GM20000 (cell line): ENCODE measurements around the gene TMEM163.
"Not testable (repeated sequence)": the region's sequence is repeated elsewhere in the genome, so short reads cannot be mapped to it uniquely, and the experiment has no call there.

Source experiments
- DNase-seq: peaks from one replicate; pipeline ENCODE4 v3.0.0; 2012; ENCODE audit warnings: low spot score
- TF ChIP-seq, protein P1 (sequence below): IDR thresholded peaks from 2 replicates; pipeline ENCODE4 v1.5.1; 2012; ENCODE audit warnings: mild to moderate bottlenecking, control low read depth; ENCODE audit errors: extremely low read depth, missing control alignments

TMEM163 gene

DNA sequence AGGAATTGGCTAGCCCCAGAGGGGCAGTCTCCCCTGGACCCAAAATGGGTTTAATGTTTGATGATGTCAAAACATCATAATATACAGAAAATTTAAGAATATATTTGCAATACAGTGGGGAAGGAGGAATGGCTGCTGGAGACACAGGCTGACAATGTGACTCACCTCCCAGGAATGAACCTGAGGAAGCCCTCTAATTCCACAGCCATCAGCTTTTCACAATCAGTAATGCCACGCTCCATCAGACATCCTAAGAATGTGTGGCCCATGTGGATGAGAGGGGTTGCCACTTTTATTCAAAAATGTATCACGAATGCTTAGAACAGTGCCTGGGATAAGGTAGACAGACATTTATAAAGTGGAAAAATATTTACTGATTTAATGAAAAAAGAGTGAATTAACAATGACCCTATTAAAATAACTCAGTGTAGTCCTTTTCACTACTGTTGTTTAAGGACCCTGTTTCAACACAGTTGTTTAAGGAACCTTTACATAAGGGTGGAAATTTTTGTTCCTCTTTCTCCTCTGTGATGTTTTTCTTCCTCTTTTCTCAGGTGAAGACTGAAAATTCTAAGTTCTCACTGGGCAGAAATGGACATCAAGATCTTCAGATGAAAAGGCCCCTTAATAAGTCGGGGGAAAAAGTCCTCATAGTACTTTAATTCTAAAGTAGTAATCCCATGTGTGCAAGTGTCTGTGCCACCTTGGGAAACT, 17.5 kb upstream of the TMEM163 start:
- TF ChIP-seq, protein P1, sequence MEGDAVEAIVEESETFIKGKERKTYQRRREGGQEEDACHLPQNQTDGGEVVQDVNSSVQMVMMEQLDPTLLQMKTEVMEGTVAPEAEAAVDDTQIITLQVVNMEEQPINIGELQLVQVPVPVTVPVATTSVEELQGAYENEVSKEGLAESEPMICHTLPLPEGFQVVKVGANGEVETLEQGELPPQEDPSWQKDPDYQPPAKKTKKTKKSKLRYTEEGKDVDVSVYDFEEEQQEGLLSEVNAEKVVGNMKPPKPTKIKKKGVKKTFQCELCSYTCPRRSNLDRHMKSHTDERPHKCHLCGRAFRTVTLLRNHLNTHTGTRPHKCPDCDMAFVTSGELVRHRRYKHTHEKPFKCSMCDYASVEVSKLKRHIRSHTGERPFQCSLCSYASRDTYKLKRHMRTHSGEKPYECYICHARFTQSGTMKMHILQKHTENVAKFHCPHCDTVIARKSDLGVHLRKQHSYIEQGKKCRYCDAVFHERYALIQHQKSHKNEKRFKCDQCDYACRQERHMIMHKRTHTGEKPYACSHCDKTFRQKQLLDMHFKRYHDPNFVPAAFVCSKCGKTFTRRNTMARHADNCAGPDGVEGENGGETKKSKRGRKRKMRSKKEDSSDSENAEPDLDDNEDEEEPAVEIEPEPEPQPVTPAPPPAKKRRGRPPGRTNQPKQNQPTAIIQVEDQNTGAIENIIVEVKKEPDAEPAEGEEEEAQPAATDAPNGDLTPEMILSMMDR, result no peak
- no peak for DNase-seq

DNA sequence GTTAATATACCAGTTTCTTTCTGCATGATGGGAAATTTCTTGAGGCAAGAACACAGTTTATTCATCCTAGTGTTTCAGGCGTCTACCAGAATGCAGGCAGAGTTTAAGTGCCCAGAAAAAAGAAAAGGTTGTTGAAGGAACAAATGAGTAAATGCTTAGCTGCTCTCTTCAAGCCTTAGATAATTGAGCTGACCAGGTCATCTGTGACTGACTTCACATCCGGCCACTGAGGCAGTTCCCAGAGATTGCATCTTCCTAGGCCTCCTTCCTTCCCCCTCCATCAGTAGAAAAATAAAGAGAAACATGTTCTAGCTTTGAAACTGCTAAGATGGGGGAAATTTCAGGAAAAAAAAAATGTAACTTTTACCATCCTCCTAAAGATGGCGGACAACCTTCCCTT, 9.4 kb upstream of the TMEM163 start:
- no peak for DNase-seq
- TF ChIP-seq, protein P1, result no peak

DNA sequence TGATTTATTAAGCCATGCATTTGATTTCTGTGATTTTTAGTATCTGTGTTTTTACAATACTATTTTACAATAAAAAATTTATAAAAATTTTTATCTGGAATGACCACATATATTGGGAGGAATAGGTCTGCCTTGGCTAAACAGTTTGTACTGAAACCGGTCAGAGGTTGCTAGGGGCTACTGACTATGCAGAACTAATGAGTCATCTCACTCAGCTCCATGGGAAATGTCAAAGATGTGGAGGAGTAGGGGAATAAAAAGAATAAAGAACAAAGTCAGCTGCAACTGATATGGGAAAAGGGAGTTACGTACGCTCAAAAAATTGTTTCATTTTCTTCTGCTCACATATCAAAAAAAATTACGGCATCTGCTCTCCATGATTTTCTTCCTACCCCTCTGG, 8.6 kb upstream of the TMEM163 start:
- no peak for DNase-seq
- TF ChIP-seq, protein P1, result no peak

DNA sequence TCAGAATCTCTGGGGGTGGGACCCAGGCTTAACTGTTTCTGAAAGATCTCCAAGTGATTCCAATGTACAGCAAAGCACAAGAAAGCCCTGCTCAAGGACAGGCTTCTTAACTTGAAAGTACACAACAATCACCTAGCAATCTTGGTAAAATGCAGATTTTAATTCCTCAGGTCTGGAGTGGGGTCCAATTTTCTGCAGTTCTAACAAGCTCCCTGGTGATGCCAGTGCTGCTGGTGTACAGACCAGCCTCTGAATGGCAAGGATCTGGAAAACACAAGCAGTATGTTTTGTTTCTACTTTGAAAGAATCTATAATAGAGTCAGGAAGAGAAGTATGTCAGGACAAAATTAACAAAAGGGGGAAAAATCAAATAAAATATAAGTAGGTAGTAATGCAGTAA, 7.8 kb upstream of the TMEM163 start:
- TF ChIP-seq, protein P1, result no peak
- DNase-seq, result no peak

DNA sequence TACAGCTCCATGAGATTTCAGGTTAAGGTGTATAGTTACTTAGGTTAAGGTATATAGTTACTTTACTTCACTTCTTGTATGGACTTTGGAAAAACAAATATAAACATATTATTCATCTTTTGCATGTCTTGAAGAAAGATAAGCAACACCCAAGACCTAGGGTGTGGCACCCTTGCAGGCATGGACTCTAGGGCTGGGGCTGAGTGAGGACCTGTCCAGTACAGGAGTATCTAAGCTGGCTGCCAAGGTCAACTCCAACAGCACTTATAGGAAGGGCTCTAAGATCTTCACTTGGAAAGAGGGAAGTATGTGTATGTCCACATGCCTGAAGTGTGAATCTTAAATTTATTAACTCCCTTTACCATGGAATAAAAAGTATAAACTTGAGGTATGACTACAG, 7.1 kb upstream of the TMEM163 start:
- DNase-seq, result no peak
- TF ChIP-seq, protein P1, result no peak

DNA sequence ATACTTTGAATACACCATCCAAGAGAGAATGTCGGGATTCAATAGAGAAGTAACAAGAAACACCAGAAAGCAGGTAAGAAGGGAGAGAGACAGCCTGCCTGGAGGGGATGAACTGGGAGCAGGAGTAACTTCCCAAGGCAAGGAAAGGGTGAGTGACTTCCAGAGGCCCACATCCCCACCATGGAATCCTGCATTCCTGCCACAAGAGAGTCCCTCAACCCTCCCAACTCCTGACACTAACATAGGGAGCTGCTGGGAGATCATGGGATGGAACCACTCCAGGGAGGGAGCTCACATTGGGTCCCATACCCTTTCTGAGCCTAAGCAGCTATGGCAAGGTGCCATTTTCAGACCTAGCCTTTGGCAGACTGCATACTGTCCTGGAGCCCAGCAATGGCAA, 5.5 kb upstream of the TMEM163 start:
- DNase-seq, result no peak
- TF ChIP-seq, protein P1, result no peak

DNA sequence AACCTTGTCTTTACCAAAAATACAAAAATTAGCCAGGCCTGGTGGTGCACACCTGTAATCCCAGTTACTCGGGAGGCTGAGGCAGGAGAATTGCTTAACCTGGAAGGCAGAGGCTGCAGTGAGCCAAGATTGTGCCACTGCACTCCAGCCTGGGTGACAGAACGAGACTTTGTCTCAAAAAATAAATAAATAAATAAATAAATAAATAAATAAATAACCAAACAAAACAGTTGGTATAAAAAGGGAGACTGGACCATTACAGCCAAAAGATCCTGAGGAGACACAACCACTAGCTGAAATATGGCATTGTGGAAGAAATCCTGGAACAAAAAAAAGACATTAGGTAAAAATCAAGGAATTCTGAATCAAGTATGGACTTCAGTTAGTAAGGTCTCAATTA, 4.9 kb upstream of the TMEM163 start:
- not testable (repeated sequence) for DNase-seq

DNA sequence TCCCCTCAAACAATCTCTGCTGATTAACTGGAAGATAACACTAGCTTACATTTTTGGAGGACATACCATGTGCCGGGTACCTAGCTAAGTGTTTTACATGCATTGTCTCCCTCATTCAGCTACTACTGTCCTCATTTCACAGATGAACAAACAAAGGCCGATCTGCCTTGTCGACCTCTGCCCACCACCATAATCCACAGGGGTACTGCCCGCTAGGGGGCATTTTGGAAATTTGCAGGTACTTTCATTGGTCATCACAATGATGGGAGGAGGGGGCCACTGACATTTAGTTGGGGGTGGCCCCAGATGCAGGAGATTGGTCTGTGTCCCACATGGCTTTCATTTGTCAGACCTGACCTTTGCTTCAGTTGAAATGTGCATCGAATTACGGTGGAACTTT, 3.9 kb upstream of the TMEM163 start:
- DNase-seq, result no peak
- TF ChIP-seq, protein P1, result no peak
